Erythroblast (primary cell): ENCODE results near the gene NEK8.

Experiments
- GATA1 ChIP-seq: IDR thresholded peaks from 2 replicates; pipeline ENCODE4 v1.6.1; 2011; ENCODE audit warnings: low read depth, mild to moderate bottlenecking, control low read depth, low read length, moderate library complexity
- POLR2A ChIP-seq: IDR thresholded peaks from 2 replicates; pipeline ENCODE4 v1.6.1; 2011; ENCODE audit warnings: mild to moderate bottlenecking, low read length

DNA sequence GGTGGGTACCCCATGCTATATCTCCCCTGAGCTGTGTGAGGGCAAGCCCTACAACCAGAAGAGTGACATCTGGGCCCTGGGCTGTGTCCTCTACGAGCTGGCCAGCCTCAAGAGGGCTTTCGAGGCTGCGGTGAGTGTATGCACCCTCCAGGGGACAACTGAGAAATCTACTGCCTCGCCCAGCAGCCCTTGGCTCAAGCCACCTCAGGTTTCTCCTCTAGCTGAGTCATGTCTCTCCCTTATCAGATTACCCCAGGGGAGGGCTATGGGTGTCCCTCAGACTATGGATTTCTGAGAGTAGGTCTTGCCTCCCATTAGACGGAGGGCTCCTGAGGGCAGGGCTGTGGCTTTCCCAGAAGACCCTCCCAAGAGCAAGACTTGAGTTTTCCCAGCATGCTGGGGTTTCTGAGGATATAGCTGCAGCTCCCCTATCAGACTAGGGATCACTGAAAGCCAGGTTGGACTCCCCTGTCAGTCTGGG is 6.7 kb downstream of the NEK8 start:
- TF ChIP-seq POLR2A (no peak), GATA1 (peak; percentile 52)
